Fibroblast of upper back skin (primary cell): Measurements from ENCODE around the gene EPC1.
"Not testable (repeated sequence)": the region's sequence is repeated elsewhere in the genome, so short reads cannot be mapped to it uniquely, and the experiment has no call there.

Experiments used
- DNase-seq: peaks from one replicate; pipeline ENCODE4 v3.0.0-alpha.2; 2013

The EPC1 gene

GRCh38 chr10:32346551-32347362, at the start of gene EPC1:
Gene EPC1, minus strand, starts transcription at chr10:32347158. Its CDS starts 243 bp downstream, at chr10:32346915.
- peak; percentile 89 for DNase-seq

GRCh38 chr10:32393911-32394310, 47.0 kb upstream of the EPC1 start:
- DNase-seq = no peak

- DNase-seq = not testable (repeated sequence)
Measured at GRCh38 chr10:32392284-32392683, 45.3 kb upstream of the EPC1 start.

- no peak for DNase-seq
Measured at GRCh38 chr10:32390193-32390592, 43.2 kb upstream of the EPC1 start.

- no peak for DNase-seq
Measured at GRCh38 chr10:32388258-32389027, 41.5 kb upstream of the EPC1 start.

GRCh38 chr10:32386623-32387260, 39.8 kb upstream of the EPC1 start:
- peak; percentile 37 for DNase-seq

GRCh38 chr10:32384171-32384570, 37.2 kb upstream of the EPC1 start:
- no peak for DNase-seq

- DNase-seq = no peak
Measured at GRCh38 chr10:32381165-32381564, 34.2 kb upstream of the EPC1 start.

- DNase-seq = no peak
Measured at GRCh38 chr10:32379950-32380551, 33.1 kb upstream of the EPC1 start.

- peak; percentile 62 for DNase-seq
Measured at GRCh38 chr10:32379318-32379949, 32.5 kb upstream of the EPC1 start.

GRCh38 chr10:32378363-32379317, 31.7 kb upstream of the EPC1 start:
- DNase-seq = peak; percentile 90

GRCh38 chr10:32377458-32378259, 30.7 kb upstream of the EPC1 start:
- peak; percentile 55 for DNase-seq

GRCh38 chr10:32376771-32377170, 29.8 kb upstream of the EPC1 start:
- DNase-seq = no peak

GRCh38 chr10:32376097-32376496, 29.1 kb upstream of the EPC1 start:
- DNase-seq = no peak

GRCh38 chr10:32375631-32376030, 28.7 kb upstream of the EPC1 start:
- DNase-seq = no peak

GRCh38 chr10:32374605-32375004, 27.6 kb upstream of the EPC1 start:
- no peak for DNase-seq

GRCh38 chr10:32373496-32373895, 26.5 kb upstream of the EPC1 start:
- DNase-seq = no peak

GRCh38 chr10:32373031-32373430, 26.1 kb upstream of the EPC1 start:
- no peak for DNase-seq

- DNase-seq = peak; percentile 62
Measured at GRCh38 chr10:32372000-32372875, 25.3 kb upstream of the EPC1 start.

- DNase-seq = no peak
Measured at GRCh38 chr10:32371101-32371500, 24.1 kb upstream of the EPC1 start.
